ENCODE data around the gene TSPAN9. TPM values are rescaled to one million over a fixed set of nuclear protein-coding genes. Genes with fewer than 3 reads are reported as not detected.

Gene TSPAN9
- total and polyA plus RNA-seq, 2 experiments from 2014 or later = 6.0 to 31.5 TPM

DNA sequence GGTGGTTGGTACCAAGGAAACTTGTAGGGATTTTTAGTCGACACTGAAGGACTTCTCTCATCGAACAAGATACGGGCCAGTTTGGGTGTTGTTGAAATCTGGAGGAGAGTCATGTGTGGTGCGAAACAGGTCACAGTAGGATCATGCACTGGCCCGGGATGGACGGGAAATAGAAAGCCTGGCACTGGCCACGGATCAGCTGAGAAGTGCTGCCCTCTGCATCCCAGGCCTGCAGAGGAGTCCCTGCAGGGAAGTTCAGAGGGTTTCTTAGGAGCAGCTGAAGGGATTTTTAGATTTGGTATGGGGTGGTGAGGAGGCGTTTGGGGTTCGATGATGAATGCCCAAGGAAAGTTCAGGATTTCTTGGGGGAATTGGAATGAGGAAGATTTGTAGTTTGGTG lies 63.1 kb downstream of the TSPAN9 start (continued):
- TF ChIP-seq ZNF462 (CRISPR knock-in tag; IDR thresholded peaks at IDR 0.05) (no peak), ETS1 (IDR thresholded peaks at IDR 0.05) (no peak), EZH2phosphoT487 (IDR thresholded peaks at IDR 0.05; ENCODE audit: unreplicated experiment) (no peak)
- TF ChIP-seq, protein P1, sequence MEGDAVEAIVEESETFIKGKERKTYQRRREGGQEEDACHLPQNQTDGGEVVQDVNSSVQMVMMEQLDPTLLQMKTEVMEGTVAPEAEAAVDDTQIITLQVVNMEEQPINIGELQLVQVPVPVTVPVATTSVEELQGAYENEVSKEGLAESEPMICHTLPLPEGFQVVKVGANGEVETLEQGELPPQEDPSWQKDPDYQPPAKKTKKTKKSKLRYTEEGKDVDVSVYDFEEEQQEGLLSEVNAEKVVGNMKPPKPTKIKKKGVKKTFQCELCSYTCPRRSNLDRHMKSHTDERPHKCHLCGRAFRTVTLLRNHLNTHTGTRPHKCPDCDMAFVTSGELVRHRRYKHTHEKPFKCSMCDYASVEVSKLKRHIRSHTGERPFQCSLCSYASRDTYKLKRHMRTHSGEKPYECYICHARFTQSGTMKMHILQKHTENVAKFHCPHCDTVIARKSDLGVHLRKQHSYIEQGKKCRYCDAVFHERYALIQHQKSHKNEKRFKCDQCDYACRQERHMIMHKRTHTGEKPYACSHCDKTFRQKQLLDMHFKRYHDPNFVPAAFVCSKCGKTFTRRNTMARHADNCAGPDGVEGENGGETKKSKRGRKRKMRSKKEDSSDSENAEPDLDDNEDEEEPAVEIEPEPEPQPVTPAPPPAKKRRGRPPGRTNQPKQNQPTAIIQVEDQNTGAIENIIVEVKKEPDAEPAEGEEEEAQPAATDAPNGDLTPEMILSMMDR (conservative IDR thresholded peaks at IDR 0.05; ENCODE audit: low read depth in 2 of 2) = no peak
